ENCODE data around the gene PPP2R1B.
A peak's percentile ranks its signal among the peaks of the same experiment; 100 is the strongest.
"Not testable (repeated sequence)": the region's sequence is repeated elsewhere in the genome, so short reads cannot be mapped to it uniquely, and the experiment has no call there.

The PPP2R1B gene

GRCh38 chr11:111723595-111723994 lies 42.6 kb downstream of the PPP2R1B start:
- no peak for DNase-seq

DNA sequence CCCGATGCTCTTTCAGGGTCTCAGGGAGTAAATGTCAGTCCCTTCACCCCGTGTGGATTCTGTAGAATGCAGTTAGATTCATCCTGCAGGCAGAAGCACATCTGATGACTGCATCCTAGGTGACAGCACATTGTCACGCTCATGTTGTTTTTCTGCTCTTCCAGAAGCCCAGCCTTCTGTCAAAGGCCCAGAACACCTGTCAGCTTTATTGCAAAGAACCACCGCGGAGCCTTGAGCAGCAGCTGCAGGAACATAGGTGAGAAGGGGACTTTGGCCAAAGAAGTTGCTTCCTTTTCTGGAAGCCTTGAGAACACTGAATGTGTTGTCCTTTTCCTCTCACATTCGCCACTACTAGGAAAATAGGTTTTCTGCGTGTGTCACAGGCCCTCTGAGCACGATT lies 43.7 kb downstream of the PPP2R1B start:
- no peak for DNase-seq

- no peak for DNase-seq
These were observed 45.2 kb downstream of the PPP2R1B start for GRCh38 chr11:111720801-111721494.

DNA sequence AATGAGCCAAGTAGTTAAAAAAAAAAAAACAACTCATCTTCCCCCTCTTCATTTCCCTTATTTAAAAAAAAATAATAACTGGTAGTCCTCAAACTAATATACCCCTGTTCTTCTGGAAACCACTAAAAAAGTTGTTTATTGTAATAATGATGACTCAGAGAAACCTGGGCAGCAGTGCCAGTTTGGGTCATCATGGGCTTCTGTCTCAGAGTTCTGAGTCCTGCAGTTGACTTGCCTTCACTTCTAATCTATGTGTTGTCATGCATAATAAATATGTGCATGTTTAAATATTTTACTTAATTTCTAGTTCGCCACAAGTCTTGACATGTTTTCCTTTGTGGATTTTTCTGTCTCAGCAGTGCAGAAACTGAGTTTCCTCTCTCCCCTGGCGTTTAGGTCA lies 46.8 kb downstream of the PPP2R1B start:
- DNase-seq, result no peak

DNA sequence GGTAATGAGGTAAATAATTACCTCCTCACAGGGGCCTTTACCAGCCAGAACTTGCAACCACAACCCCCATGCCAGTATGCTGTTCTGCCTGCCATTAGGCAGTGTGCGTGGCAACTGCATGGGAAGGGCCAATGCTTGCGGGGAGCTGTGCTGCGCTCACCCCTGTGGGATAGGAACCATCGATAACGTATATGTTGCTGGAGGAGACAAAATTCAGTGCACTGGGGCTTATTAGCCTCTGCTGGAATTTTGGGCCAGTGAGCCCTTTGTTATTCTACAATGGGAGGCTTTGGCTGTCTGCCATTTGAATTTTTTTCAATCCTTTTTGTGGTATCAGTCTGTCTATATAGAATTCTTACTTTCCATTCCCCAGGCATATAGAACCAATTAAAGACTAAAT lies 47.3 kb downstream of the PPP2R1B start:
- no peak for DNase-seq

- DNase-seq, result no peak
These were observed 47.8 kb downstream of the PPP2R1B start for GRCh38 chr11:111718436-111718835.

DNA sequence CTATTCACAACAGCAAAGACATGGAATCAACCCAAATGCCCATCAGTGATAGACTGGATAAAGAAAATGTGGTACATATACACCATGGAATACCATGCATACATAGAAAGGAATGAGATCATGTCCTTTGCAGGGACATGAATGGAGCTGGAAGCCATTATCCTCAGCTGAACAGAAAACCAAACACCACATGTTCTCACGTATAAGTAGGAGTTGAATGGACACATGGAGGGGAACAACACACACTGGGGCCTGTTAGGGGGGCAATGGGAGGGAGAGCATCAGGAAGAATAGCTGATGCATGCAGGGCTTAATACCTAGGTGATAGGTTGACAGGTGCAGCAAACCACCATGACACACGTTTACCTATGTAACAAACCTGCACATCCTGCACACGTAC lies 48.5 kb downstream of the PPP2R1B start:
- not testable (repeated sequence) for DNase-seq

DNA sequence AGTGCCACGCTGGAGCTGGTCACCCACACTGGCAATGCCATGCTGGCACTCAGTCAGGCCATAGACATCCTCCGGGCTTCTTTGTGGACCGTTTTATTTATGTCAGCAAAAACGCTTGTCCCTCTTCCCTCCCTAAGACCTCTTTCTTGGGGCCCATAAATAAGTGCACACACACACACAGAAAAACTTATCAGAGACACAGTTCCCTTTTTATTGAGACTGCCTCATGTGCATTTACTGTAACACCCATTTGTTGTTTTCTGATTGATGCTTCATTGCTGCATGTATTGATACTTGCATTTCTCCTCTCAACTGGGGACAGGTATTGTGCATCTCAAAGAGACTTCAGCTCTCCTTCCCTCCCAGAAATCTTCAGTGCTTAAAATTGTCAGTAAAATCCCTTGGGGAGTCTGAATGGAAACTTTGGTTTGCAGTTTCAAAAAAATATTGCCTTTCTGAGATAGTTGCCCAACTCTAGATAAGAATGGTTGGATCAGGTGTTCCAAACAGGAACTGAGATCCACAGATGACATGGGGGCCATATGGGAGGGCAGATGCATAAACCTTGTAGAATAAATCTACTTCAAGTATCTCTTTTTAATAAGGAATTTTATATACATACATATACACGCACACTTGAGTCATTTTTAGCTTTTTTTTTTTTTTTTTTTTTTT lies 50.9 kb downstream of the PPP2R1B start:
- no peak for DNase-seq

DNA sequence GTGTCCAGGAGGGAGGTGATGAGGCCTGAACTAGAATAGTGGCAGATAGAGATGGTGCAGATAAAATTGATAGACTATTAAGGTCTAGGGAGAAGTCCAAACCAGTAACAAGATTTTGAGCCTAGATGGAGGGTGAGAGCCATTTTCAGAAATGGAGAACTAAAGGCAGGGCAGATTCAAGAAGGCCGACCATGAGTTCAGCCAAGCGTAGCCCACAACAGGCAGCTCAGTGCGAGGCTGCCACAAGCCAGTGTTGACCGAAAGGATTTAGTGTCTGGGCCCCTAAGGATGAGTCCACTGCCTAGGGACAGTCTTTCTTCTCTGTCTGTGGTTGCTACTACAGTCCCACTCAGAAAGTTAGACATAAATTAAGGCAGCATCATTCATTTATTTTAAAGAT lies 51.7 kb downstream of the PPP2R1B start:
- DNase-seq, result no peak

- no peak for DNase-seq
These were observed 58.5 kb downstream of the PPP2R1B start for GRCh38 chr11:111707691-111708067.

DNA sequence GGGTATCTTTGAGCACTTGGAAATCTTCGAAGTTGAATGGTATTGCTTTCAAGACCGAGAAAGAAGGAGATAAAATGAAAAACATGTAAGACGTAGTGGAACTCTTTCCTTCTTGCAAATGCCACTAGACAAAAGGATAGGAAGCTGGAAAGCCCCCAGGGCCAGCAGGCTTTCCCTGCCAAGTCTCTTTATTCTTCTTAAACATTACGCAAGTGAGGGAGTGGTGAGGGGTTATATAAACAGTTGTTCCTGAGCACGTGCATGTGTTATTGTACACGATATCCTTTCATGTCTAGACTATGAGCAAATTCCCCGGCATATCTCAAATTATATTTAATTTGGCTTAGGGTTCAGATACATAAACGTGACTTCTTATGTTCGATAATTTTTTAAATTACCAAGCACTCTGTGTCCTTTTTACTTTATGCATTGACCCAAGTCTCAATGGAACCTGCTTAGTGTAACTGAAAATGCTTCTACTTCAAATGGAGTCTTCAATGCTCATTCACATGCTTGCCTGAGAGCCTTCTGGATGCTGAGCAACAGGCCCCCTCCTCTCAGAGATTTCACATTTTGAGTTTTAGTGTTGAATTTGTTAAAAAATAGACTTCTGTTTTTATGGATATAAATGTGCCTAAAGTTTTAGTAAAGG lies 59.0 kb downstream of the PPP2R1B start:
- no peak for DNase-seq

DNA sequence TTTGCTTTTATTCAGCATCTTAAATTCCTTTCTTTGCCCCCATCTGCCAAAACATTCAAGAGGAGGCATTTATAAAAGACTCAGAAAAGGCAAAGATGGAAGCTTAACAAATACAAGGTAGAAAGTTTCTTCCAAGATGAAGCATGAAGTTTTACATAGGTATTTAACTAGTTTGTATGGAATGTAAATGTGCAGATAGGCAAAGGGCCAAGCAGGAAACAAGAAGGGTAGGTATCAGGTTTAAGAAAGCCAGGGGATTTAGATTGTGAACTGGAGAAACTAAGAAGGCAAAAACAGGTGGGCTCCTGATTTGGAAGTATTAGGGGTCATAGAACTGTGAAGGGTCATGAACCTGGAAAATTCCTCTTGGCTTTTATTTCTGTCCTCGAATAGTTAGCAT lies 62.6 kb downstream of the PPP2R1B start:
- DNase-seq, result no peak

DNA sequence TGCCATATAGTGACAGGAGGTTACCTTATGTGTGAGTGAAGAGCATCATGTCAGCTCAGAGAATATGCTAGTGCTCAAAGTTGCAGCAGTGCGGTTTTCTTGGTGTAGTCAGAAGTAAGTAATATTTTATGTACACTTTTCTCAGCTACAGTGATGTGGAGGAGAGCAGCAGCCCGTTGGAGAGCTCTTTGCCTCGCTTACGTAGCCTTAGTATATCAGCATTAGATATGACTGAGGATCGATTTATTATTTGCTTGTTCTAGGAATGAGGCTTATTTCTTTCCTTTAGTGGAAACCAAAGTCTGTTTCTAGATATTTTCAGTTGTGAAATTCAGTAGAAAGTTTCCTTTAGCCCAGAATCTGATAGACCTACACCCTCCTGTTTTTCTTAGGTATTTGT lies 63.6 kb downstream of the PPP2R1B start:
- DNase-seq, result no peak

DNA sequence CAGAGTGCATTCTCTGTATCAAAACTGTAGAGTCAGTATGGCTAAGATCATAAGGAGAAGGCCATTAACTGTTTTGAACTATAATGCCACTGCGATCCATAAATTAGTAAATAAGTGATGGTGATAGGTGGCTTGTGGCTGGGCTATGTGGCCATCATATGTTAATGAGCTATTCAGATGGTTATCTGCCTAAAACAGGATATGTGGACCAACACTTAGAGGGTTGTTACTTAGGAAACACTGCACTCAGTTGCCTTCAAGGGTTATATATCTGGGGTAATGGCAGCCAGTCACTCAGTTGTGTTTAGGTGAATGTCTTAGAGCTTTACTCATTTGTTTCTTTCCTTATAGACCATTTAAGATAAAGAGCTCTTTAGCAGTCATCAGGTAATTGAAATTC lies 66.0 kb downstream of the PPP2R1B start:
- no peak for DNase-seq

- DNase-seq, result no peak
These were observed 66.5 kb downstream of the PPP2R1B start for GRCh38 chr11:111699579-111700156.

GRCh38 chr11:111698852-111699559 lies 67.2 kb downstream of the PPP2R1B start:
- peak; percentile 11 for DNase-seq

DNA sequence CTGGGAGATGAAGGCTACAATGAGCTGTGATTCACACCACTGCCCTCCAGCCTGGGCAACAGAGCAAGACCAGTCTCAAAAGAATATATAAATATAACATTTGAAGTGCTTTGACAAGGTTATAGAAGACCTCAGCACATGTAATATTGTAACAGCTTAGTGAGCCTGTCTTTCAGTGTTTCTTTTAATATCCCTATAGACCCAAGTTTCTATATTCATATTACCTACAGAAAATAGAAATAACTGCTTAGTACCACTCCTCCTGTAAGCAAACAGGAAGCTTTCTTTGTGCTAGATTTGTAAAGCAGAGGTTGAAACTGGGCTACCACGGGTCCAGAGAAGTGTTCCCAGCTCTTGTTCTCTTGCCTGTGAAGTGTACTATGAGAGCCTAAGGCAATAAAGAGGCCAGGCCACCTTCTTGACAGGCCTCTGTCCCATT lies 68.2 kb downstream of the PPP2R1B start:
- DNase-seq, result no peak

- no peak for DNase-seq
These were observed 69.6 kb downstream of the PPP2R1B start for GRCh38 chr11:111696556-111696955.

GRCh38 chr11:111694851-111695250 lies 71.3 kb downstream of the PPP2R1B start:
- no peak for DNase-seq

GRCh38 chr11:111693224-111693937 lies 72.8 kb downstream of the PPP2R1B start:
- DNase-seq, result no peak

GRCh38 chr11:111691741-111692140 lies 74.4 kb downstream of the PPP2R1B start:
- DNase-seq, result no peak

DNA sequence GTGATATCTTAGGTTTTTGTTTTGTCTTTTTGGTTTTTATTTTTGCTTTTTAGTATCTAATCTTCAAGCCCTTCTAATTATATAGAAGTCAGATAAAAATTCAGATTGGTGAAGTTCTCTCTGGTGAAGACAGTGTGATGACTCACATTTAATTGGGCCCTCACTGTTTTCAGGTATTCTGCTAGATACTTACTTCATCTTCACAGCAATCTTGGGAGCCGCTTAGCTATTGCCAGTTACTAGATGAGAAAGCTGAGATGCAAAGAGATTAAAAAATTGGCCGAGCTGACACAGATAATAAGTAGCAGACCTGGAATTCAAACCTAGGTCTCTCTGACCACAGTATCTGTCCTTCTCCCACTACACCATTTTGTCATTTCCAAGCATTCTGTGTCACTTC lies 75.0 kb downstream of the PPP2R1B start:
- no peak for DNase-seq

DNA sequence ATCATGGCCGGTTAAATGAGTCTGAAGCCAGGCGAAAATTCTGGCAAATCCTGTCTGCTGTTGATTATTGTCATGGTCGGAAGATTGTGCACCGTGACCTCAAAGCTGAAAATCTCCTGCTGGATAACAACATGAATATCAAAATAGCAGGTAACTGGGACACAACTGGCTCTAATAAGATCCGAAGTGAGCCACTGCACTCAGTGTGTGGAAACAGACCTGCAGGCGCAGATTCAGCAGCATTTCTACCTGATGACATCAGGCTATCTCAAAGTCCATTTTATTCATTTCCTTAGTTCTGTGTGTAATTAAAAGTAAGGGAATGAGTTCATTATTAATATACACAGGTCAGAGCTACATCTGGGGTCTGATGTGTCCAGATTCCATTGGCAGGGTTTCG lies 78.2 kb downstream of the PPP2R1B start:
- no peak for DNase-seq
